GM18907 (cell line): ENCODE results near the gene PPP1R9A.

Experiments
- ATAC-seq: cut with Tn5 transposase; IDR thresholded peaks from one replicate; pipeline ENCODE4 v1.9.1; 2021; ENCODE audit warnings: mild to moderate bottlenecking, moderate library complexity; ENCODE audit not compliant: unreplicated experiment

PPP1R9A gene

GRCh38 chr7:95342642-95343307 lies 435.4 kb downstream of the PPP1R9A start:
- no peak for ATAC-seq
